ENCODE data around the gene ADNP2.
A peak's percentile ranks its signal among the peaks of the same experiment; 100 is the strongest.
"Not testable (repeated sequence)": the region's sequence is repeated elsewhere in the genome, so short reads cannot be mapped to it uniquely, and the experiment has no call there.

ADNP2 gene

DNA sequence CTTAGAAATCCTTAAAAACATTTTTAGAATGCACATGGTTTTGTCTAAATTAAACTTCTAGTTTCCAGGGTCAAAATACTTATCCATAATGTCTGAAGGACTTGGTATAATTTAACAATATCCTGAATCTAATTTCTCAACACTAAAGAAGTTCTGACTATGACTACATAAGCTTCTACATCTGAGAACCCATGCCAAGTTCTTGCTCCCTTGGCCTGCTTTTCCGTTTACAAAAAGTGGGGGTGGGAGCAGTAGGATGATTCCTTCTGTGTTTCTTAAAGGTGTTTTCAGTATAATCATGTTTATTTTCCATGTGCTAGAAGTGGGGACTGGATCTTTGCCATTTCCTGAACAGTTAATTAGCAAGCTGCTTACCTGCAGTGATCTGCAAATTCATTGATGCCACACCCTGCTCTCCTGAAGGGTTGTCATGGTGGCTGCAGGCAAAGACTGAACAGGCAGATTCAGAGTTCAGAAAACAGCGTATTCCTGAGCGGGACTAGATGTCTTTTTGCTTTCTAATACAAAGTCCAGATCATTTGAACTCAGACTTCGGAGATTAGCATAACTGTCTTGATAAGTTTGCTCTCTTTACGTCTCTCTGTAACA, 36.2 kb downstream of the ADNP2 start:
- no peak for DNase-seq (ENCODE audit: low read depth)

GRCh38 chr18:80147037-80147417, 38.0 kb downstream of the ADNP2 start:
- DNase-seq (ENCODE audit: low read depth) = no peak

DNA sequence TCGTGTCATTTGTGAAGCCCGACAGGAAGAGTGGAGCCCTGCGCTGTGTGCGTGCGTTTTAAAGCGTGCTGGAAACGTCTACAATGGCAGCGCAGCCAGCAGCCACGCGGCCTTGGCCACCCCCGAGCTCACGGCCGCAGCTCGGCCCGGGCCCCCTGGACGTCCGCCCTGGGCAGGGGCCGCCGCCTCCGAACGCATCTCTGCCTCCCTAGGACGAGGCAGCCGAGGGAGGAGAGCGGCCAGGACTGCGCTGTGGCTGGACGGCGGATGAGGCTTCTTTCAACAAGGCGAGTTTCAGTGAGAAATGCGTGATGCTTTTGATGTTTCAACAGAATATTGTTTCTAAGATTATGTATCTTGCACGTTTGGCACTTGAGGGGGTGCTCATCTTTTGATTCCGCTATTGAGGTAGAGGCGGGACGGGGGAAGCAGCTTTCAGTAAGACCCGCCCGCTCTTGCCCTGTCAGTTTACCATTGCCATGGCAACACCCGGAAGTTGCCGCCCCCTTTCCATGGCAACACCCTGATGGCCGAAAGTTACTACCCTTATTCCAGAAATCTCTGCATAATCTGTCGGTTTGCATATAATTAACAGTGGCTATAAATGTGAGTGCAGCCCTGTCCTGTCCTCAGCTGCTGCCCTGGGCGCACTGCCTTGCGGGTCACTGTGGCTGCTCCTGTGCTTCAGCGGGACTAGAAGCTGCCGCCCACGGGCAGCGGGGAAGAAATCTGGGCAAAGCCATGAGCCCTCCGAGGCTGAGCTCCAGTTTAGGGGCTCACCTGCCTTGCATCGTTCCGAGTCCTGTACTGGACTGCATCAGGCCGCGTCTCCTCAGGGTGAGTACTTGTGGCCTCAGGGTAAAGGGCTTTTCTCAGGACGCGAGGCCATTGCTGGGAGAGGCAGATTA, 38.6 kb downstream of the ADNP2 start:
- peak; percentile 26 for DNase-seq (ENCODE audit: low read depth)

- DNase-seq (ENCODE audit: low read depth) = no peak
Measured at GRCh38 chr18:80148326-80149199, 39.5 kb downstream of the ADNP2 start.

DNA sequence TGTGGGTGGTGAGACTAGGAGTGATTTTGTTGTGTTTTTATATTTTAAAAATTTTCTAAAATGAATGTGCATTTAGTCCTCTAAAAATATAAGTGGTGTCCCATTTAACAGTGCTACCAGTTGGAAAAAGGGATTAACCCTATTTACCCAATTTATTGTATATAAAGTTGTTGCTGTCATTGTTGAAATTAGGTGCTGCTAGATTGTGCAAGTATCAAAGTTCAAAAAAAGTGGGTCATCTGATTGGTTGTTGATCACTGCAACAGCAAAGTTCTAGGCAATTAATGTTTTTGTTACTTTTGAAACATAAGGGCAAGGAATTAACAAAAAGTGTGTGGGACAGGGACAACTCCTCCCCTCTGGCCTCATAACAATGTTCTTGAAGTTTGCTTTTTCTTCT, 40.6 kb downstream of the ADNP2 start:
- DNase-seq (ENCODE audit: low read depth) = no peak

- DNase-seq (ENCODE audit: low read depth) = no peak
Measured at GRCh38 chr18:80154293-80154692, 45.2 kb downstream of the ADNP2 start.

DNA sequence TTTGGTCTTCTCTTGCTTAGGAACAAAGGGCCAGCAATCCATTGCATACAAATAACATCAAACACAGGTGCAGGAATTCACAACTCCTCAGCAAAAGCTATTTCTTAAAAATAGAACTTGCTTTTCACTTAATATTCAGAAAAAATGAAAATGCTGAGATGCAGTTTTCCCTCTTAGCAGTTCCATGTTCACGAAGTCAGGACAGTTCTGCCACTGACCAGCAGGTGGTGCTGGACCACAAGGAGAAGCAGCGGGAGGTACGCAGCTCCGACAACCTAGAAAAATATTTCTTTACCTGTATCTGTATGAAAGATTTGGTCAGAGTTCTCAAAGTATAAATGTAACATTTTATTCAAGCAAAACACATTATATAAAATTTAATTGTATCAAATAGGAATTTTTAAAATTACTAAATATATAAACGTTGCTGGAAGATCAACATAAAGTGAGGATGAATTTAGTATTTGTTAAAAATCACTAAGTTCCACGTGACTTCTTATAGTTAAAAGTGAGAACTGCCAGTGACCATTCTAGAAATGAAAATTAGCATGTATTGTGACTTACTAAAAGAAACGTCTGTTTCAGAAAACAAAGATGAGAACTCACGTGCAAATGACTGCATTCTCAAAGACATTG, 48.8 kb downstream of the ADNP2 start:
- DNase-seq (ENCODE audit: low read depth) = peak; percentile 59

- no peak for DNase-seq (ENCODE audit: low read depth)
Measured at GRCh38 chr18:80158365-80158764, 49.3 kb downstream of the ADNP2 start.

GRCh38 chr18:80159713-80160636, 50.9 kb downstream of the ADNP2 start:
- DNase-seq (ENCODE audit: low read depth) = no peak

GRCh38 chr18:80161781-80162417, 52.8 kb downstream of the ADNP2 start:
- no peak for DNase-seq (ENCODE audit: low read depth)

GRCh38 chr18:80163183-80163582, 54.1 kb downstream of the ADNP2 start:
- DNase-seq (ENCODE audit: low read depth) = no peak

DNA sequence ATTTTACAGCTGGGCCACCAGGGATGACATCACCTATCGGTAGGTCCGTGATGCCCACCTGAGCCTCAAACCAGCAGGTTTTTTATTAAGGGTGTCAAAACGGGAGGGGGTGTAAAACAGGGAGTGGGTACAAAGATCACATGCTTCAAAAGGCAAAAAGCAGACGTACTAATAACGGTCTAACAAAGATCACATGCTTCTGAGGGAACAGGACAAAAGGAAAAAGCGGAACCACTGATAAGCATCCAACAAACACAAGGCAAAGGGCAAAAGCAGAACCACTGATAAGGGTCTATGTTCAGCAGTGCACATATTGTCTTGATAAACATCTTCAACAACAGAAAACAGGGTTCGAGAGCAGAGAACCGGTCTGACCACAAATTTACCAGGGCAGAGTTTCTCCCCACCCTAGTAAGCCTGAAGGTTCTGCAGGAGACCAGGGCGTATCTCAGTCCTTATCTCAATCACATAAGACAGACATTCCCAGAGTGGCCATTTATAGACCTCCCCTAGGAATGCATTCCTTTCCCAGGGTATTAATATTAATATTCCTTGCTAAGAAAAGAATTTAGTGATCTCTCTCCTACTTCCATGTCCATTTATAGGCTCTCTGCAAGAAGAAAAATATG, 55.8 kb downstream of the ADNP2 start:
- not testable (repeated sequence) for DNase-seq (ENCODE audit: low read depth)

DNA sequence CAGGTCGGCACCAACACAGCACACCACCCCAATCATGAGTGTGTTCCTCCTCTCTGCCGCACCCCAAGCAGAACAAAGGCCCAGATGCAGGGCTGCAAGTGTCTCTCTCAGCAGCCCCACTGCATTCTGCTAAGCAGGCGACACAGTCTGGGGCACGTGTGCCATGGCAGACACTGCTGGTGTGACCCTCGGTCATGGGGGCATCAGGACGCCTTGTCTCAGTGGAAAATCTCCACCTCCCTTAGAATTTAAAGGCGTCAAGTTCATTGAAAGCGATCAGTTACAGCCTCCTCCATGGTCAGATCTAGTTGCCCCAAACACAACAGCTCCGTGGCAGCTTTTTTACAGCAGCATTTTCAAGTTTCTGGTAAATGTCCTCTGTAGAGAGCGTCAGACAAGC, 57.2 kb downstream of the ADNP2 start:
- no peak for DNase-seq (ENCODE audit: low read depth)

DNA sequence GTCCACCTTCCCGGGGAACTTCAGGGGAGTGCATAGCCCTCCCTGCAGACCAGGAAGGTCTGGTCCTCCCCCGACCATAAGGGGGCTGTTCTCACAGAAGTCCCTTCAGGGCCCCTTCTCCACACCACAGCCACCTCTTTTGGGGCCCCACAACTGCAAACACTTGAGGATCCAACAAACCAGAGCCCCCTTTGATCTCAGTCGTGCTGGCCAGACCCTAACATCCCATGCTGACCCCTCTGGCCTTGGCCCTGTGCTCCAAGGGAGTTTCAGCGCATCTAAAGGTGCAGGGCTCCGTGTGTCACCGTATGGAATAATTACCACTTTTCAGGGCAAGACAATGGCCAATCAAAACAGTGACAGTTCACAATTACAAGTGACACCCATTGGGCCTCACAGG, 57.7 kb downstream of the ADNP2 start:
- DNase-seq (ENCODE audit: low read depth) = no peak

- no peak for DNase-seq (ENCODE audit: low read depth)
Measured at GRCh38 chr18:80167331-80167730, 58.3 kb downstream of the ADNP2 start.

DNA sequence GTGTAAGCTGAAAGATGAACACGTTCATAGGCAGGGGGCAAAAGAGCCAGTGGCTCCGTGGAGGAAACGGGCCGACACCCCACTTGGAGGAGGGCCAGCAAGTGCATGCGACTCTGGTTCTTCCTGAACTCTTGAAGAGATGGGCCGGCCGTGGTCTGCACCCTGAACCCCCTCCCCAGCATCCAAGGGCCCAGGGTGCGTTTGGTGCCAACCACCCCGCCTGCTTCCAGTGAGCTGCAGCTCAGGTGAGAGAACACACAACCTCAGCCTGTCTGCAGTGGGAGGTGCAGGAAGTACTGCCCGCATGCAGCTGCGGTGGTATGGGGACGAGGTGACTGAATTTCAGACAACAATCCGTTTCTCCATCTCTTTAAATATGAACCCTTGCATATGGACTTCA, 58.9 kb downstream of the ADNP2 start:
- no peak for DNase-seq (ENCODE audit: low read depth)

DNA sequence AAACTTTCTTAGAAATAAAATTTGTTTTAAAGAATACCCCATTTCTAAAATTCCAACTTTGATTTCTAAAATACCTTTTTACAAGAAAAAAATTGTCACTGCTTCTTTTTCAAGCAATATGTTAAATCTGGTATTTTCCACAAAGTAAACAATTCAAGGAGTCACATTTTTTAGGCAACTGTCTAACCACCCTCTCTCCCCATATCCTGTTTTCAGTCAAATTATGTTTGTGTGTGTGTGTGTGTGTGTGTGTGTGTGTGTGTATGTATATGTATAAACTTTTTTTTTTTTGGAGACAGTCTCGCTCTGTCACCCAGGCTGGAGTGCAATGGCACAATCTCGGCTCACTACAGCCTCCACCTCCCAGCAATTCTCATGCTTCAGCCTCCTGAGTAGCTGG, 59.3 kb downstream of the ADNP2 start:
- no peak for DNase-seq (ENCODE audit: low read depth)

- DNase-seq (ENCODE audit: low read depth) = no peak
Measured at GRCh38 chr18:80168982-80169381, 59.9 kb downstream of the ADNP2 start.

DNA sequence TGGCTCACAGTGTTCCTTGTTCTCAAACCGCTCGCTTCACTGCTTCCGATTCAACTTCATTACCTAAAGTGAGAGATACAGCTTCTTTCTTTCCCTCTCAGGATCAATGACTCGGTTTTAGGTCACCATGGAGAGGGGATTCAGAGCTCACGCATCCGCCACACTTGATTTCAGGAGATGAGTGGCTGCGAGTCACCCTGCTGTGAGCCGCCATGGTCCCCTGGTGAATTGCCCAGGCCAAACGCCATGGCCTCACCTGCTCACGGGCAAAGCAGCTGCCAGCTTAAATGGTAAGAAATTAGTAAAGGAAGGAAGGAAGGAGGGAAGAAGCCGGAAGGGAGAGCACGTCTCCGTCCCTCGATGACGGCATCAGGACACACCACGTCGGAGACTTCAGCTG, 60.5 kb downstream of the ADNP2 start:
- no peak for DNase-seq (ENCODE audit: low read depth)

- DNase-seq (ENCODE audit: low read depth) = no peak
Measured at GRCh38 chr18:80170395-80171053, 61.5 kb downstream of the ADNP2 start.

All from non-pigmented ciliary epithelial cell (primary cell).